Activated naive CD8-positive, alpha-beta T cell (primary cell): Measurements from ENCODE around the gene RAB11B.
"Not testable (repeated sequence)": the region's sequence is repeated elsewhere in the genome, so short reads cannot be mapped to it uniquely, and the experiment has no call there.

Experiments used
- H3K27ac Mint-ChIP-seq: one replicate; pipeline ENCODE4 v1.8.0; 2021; ENCODE audit warnings: mixed read lengths
- H3K27me3 Mint-ChIP-seq: one replicate; pipeline ENCODE4 v1.8.0; 2021; ENCODE audit warnings: mixed read lengths
- H3K36me3 Mint-ChIP-seq: one replicate; pipeline ENCODE4 v1.8.0; 2021; ENCODE audit warnings: mixed read lengths
- H3K4me1 Mint-ChIP-seq: one replicate; pipeline ENCODE4 v1.8.0; 2021; ENCODE audit warnings: low read depth, mixed read lengths
- H3K4me3 Mint-ChIP-seq: one replicate; pipeline ENCODE4 v1.8.0; 2021; ENCODE audit warnings: mild to moderate bottlenecking, mixed read lengths
- H3K9me3 Mint-ChIP-seq: one replicate; pipeline ENCODE4 v1.8.0; 2021; ENCODE audit warnings: low read depth, mixed read lengths

The RAB11B gene

DNA sequence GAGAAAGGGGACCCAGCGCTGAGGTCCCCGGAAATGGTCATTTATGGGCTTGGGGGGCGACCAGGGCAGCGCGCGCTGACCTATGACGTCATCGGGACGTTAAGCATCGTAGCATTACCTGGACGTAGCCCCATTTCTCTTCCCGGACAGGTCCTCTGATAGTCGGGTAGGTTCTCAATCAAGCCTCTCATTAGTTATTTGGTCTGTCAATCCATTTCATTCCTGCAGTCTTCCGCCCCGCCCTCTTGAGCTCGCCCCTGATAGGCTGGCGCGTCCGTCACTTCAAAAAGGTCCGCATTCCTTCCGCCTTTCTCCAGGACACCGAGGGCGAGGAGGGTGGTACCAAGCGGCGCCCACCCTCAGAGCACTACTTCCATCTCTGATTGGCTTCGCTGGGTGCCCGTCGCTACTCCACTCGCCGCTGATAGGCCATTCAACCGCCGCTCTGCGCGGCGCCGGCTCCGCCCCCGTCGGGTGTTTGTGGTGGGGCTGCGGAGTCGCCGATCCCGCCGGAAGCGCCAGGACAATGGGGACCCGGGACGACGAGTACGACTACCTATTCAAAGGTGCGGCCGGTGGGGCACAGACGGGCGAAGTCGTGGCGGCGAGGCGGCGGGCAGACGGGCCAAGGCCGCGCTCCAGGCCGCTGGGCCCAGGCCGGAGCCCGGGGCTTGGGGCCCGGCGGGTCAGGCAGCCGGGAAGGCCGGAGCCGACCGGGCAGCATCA is at the start of gene RAB11B:
Gene RAB11B (plus strand): TSS at position 470 of the 726 bp plus-strand sequence. CDS start 57 bp downstream, at position 527.
- no peaks in the 10 kb centered on the region for H3K9me3 Mint-ChIP-seq
- H3K36me3 Mint-ChIP-seq = peaks cover 4% of the 10 kb centered on the region
- H3K27ac Mint-ChIP-seq = peak within 1 kb of the TSS; percentile 92
- H3K27me3 Mint-ChIP-seq = no peaks in the 10 kb centered on the region
- H3K4me3 Mint-ChIP-seq = peak within 1 kb of the TSS; percentile 92
- H3K4me1 Mint-ChIP-seq = peaks cover 25% of the 10 kb centered on the region

DNA sequence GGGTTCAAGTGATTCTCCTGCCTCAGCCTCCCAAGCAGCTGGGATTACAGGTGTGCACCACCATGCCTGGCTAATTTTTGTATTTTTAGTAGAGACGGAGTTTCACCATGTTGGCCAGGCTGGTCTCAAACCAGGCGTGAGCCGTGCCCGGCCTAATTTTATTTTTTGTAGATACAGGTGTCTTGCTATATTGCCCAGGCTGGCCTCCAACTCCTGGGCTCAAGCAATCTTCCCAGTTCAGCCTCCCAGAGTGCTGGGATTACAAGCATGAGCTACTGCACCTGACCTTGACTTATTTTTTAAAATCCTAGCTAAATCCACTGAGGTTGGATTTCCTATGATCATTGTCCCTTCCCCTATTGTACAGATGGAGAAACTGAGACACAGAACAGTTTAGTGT is 48.7 kb upstream of the RAB11B start:
- not testable (repeated sequence) for H3K36me3 Mint-ChIP-seq, H3K9me3 Mint-ChIP-seq, H3K27ac Mint-ChIP-seq
- Mint-ChIP-seq H3K4me1 (peaks cover 11% of the 10 kb centered on the region), H3K4me3 (peak overlapping the region; percentile 51), H3K27me3 (peaks cover 13% of the 10 kb centered on the region)

DNA sequence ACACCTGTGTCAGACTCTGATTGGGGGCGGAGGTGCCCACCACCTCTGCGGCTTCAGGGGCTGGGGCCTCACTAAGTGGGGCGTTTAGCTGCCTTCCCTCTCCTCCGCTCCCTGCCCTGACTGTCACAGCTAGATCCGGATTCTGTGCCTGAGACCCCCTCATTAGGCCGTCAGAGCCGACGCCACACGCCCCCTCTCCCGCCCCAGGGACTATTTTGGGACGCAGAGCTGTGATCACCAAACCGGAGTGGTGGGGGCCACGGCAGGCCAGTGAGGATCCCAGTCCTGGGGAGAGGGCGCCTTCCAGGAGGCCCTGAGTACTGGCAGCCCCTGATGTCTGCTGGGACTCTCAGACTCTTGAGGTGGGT is 47.9 kb upstream of the RAB11B start:
- Mint-ChIP-seq H3K36me3 (peaks cover 3% of the 10 kb centered on the region), H3K4me3 (peak overlapping the region; percentile 51), H3K4me1 (peaks cover 11% of the 10 kb centered on the region), H3K9me3 (no peaks in the 10 kb centered on the region), H3K27ac (no peak overlapping the region), H3K27me3 (peaks cover 10% of the 10 kb centered on the region)

DNA sequence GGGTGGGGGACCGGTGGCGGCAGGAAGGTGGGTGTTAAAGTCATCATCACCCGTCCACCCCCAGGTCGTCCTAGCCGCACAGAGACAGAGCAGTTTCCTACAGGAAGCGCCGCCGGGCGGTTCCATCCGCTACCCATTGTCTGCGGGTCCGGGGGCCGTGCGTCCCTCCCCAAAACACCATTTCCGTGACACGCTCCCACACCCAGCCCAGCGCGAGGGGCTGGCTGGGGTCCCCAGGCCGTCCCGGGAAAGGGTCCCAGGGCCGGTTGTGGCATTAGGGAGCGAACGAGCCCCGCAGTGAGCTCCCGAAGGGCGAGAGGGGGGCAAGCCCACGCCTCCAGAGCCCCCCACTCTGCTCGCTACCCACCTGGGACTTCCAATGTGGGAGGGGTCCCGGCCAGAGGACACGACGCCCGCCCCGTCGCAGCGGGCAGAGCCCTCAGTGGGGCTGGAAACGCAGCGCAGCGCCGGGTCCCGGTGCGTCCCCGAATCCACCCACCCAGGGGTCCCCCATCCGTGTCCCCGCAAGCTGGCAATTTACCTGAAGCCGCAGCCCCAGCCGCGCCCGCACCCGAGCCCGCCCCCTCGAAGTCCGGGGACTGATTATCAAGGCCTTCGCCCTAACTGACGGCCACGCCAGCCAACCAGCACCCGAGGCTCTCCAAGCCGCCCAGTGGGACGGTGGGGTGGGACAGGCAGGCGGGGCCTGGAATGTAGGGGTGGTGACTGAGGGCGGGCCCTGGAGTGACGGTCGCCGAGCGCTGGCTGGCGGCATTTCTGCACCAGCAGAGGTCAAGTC is 47.3 kb upstream of the RAB11B start, which contains the start of gene KANK3:
Gene KANK3 (minus strand): TSS at position 579 of the 799 bp plus-strand sequence. CDS start 5,434 bp downstream, outside the sequence.
- Mint-ChIP-seq H3K4me1 (peaks cover 11% of the 10 kb centered on the region), H3K9me3 (no peaks in the 10 kb centered on the region), H3K27me3 (peaks cover 8% of the 10 kb centered on the region), H3K36me3 (peaks cover 3% of the 10 kb centered on the region), H3K4me3 (peak within 1 kb of the TSS; percentile 77), H3K27ac (no peak within 1 kb of the TSS)

DNA sequence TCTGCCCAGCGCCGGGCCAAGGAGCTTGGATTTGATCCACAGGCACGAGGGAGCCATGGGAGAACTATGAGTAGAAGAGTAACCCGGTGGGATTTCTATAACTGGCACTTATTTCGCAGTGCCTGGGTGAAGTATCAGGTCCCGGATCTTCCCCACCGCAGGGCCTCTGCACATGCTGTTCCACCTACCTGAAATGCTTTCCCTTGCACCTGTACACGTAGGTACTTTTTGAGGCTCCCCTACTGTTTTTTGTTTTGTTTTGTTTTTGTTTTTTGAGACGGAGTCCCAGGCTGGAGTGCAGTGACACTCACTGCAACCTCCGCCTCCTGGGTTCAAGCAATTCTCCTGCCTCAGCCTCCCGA is 46.7 kb upstream of the RAB11B start:
- Mint-ChIP-seq H3K9me3 (no peaks in the 10 kb centered on the region), H3K36me3 (peaks cover 3% of the 10 kb centered on the region), H3K27ac (no peak overlapping the region), H3K4me1 (peaks cover 11% of the 10 kb centered on the region), H3K27me3 (peaks cover 5% of the 10 kb centered on the region), H3K4me3 (peak overlapping the region; percentile 77)

DNA sequence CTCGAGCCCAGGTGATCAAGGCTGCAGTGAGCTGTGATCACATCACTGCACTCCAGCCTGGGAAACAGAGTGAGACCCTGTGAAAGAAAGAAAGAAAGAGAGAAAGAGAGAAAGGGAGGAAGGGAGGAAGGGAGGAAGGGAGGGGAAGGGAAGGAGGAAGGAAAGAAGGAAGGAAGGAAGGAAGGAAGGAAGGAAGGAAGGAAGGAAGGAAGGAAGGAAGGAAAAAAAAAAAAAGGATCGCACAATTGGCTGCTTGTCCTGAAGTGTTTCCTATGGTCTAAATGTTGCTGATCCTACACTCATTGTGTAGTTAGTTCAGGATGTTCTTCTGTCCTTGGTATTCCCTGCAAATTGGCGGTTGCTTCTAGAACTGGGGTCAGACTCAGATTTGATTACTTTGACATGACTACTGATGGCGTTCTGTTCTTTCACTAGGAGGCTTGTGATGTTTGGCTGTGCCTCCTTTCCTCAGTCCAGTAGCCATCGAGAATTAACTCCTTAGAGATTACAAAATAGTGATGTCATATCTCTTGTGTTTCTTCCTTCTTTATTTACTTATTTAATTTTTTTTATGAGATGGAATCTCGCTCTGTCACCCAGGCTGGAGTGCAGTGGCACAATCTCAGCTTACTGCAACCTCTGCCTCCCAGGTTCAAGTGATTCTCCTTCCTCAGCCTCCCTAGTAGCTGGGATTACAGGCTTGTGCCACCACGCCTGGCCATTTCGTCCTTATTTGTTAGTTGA is 40.4 kb upstream of the RAB11B start:
- not testable (repeated sequence) for H3K9me3 Mint-ChIP-seq, H3K27me3 Mint-ChIP-seq, H3K36me3 Mint-ChIP-seq, H3K27ac Mint-ChIP-seq, H3K4me3 Mint-ChIP-seq, H3K4me1 Mint-ChIP-seq

DNA sequence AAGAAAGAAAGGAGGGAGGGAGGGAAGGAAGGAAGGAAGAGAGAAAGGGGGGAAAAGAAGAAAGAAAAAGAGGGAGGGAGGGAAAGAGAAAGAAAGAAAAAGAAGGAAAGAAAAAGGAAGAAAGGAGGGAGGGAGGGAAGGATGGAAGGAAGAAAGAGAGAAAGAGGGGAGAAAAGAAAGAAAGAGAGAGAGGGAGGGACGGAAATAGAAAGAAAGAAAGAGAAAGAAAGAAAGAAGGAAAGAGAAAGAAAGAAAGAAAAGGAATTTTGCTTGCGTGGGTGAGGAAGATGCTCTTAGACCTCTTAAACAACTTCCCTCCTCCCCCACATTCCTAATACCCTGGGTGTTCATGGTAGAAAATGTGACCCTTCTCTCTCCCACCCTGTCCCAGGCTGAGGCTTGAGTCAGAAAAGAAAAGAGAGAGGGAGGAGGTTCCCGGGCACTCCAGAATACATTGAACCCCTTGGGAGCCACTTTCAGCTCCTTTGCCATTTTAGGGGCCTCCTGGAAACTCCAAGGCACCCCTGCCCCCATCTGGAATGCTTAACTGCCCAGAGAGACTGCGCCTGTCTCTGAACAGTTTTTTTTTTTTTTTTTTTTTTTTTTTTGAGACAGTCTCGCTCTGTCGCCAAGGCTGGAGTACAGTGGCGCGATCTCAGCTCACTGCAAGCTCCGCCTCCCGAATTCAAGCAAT is 37.9 kb upstream of the RAB11B start:
- Mint-ChIP-seq H3K36me3 (no peaks in the 10 kb centered on the region), H3K9me3 (peaks cover 3% of the 10 kb centered on the region)

DNA sequence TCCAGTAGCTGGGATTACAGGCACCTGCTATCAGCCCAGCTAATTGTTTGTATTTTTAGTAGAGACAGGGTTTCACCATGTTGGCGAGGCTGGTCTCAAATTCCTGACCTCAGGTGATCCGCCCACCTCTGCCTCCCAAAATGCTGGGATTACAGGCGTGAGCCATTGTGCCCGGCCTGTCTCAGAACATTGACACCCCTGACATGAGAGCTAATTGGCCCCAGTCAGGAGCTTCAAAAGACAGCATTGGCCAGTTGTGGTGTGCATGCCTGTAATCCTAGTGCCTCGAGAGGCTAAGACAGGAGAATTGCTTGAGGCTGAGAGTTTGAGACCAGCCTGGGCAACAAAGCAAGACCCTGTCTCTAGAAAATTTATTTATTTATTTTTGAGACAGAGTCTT is 37.3 kb upstream of the RAB11B start:
- H3K27me3 Mint-ChIP-seq, H3K27ac Mint-ChIP-seq: not testable (repeated sequence)

More for the DNA sequence above, 37.9 kb upstream of the RAB11B start:
- Mint-ChIP-seq H3K27me3 (peaks cover 9% of the 10 kb centered on the region), H3K4me1 (peaks cover 2% of the 10 kb centered on the region), H3K4me3 (no peak overlapping the region), H3K27ac (no peak overlapping the region)

DNA sequence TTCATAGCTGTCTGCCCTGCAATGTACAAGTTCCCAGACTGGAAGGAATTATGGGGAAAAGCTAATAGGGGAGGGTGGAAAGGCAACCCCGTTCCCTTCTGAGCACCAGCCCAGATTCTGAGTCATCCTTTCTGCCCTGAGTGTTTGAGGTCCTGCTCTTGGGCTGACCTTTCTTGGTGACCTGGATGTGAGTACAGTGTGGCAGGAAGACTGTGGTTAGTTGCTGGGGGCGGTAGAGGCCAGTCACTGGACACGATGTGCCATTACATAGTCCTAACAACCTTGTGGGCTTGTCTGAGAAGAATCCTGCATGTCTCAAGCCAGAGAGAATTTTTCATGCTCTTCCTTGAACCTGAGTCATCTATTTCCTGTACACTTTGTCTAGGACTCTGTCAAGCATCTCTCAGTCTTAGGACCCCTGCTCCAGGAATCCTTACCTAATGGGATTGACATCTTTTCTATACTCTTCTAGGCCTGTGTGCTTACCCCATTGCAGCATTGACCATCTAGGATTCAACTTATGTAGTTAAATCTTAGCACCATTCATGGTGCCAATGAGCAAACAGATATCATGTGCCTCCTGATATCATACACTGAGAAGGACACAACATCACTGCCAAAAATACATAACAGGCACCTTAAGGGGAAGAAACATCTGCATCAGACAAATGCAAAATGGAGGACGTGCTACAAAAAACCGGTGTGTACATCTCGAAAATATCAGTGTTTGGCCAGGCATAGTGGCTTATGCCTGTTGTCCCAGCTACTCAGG is 34.3 kb upstream of the RAB11B start:
- H3K36me3 Mint-ChIP-seq = no peaks in the 10 kb centered on the region
- peaks cover 6% of the 10 kb centered on the region for H3K27me3 Mint-ChIP-seq
- peaks cover 3% of the 10 kb centered on the region for H3K9me3 Mint-ChIP-seq
- no peak overlapping the region for H3K27ac Mint-ChIP-seq
- no peak overlapping the region for H3K4me3 Mint-ChIP-seq
- H3K4me1 Mint-ChIP-seq = peaks cover 2% of the 10 kb centered on the region

More for the DNA sequence above, 37.3 kb upstream of the RAB11B start:
- H3K9me3 Mint-ChIP-seq, H3K4me1 Mint-ChIP-seq, H3K4me3 Mint-ChIP-seq, H3K36me3 Mint-ChIP-seq: not testable (repeated sequence)

DNA sequence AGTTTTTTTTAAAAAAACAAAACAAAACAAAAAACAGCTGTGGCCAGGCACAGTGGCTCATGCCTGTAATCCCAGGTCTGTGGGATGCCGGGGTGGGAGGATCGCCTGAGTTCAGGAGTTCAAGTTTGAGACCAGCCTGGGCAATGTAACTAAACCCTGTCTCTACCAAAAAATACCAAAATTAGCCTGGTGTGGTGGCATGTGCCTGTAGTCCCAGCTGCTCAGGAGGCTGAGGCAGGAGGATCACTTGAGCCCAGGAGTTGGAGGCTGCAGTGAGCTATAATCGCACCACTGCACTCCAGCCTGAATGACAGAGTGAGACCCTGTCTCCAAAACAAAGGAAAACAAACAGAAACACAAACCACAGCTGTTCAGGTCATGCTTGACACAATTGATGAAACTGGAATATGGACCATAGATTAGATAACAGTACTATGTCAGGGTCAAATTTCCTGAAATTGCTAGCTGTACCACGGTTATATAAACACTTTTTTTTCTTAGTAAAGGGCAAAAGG is 33.1 kb upstream of the RAB11B start:
- H3K4me1 Mint-ChIP-seq = peaks cover 4% of the 10 kb centered on the region
- no peak overlapping the region for H3K4me3 Mint-ChIP-seq
- H3K36me3 Mint-ChIP-seq = no peaks in the 10 kb centered on the region
- no peak overlapping the region for H3K27ac Mint-ChIP-seq
- peaks cover 3% of the 10 kb centered on the region for H3K9me3 Mint-ChIP-seq
- peaks cover 7% of the 10 kb centered on the region for H3K27me3 Mint-ChIP-seq

DNA sequence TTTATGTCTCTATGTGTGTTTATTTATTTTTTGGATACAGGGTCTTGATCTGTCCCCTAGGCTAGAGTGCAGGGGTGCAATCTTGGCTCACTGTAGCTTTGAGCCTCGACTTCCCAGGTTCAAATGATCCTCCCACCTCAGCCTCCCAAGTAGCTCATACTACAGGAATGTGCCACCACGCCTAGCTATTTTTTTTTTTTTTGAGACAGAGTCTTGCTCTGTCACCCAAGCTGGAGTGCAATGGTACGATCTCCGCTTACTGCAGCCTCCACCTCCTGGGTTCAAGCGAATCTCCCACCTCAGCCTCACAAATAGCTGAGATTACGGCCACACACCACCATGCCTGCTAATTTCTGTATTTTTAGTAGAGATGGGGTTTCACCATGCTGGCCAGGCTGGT is 31.2 kb upstream of the RAB11B start:
- H3K9me3 Mint-ChIP-seq = peaks cover 3% of the 10 kb centered on the region
- peaks cover 10% of the 10 kb centered on the region for H3K4me1 Mint-ChIP-seq
- no peak overlapping the region for H3K27ac Mint-ChIP-seq
- H3K27me3 Mint-ChIP-seq = peaks cover 11% of the 10 kb centered on the region
- H3K36me3 Mint-ChIP-seq = no peaks in the 10 kb centered on the region
- no peak overlapping the region for H3K4me3 Mint-ChIP-seq

DNA sequence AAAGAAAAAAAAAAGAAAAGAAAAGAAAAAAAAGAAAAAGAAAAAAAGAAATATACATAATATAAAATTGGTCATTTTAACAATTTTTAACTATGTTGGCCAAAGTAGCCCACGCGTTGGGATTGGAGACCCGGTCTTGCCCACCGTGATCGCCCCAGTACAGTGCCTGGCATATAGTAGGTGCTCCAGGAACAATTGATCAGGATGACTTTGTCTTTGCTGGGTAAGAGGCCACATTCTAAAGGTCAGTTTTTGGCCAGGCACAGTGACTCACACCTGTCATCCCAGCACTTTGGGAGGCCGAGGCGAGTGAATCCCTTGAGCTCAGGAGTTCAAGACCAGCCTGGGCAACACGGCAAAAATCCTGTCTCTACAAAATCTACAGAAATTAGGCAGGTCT is 30.0 kb upstream of the RAB11B start:
- Mint-ChIP-seq H3K36me3 (no peaks in the 10 kb centered on the region), H3K9me3 (peaks cover 3% of the 10 kb centered on the region), H3K27ac (no peak overlapping the region), H3K4me1 (peaks cover 10% of the 10 kb centered on the region), H3K4me3 (no peak overlapping the region), H3K27me3 (peaks cover 11% of the 10 kb centered on the region)

DNA sequence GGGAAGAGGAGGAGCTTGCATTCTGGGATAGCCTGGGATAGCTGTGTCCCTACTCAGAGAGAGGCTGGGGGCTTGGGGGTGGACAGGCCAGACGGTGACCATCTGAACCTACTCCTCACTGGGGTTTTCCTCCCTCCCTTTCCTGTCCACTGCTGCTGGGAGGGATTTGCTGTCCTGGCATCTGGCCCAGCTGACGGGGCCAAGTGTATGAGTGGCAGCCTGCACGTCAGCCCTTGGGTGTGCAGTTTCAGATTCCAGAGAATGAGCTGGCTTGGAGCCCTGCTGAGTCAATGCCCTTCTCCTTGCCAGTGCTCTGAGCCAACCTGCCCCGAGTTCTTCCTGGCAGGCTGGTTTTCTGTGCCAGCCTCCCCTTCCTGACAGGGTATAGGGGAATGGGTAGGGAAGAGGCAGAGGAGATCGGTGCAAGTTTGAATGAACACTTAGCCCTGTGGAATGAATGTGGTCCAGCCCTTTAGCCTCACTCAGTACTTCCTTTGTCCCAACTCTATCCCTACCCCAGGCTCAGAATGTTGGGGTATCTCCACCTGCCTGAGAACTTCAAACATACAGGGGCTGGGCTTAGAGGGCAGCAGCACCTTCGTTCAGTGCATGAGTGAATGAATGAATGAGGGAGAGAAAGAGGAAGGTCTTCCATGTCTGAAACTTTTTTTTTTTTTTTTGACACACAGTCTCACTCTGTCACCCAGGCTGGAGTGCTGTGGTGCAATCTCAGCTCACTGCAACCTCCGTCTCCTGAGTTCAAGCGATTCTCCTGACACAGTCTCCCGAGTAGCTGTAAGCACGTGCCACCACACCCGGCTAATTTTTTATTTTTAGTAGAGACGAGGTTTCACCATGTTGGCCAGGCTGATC is 28.0 kb upstream of the RAB11B start:
- H3K36me3 Mint-ChIP-seq = no peaks in the 10 kb centered on the region
- H3K4me1 Mint-ChIP-seq = peaks cover 10% of the 10 kb centered on the region
- H3K27ac Mint-ChIP-seq = no peak overlapping the region
- peaks cover 14% of the 10 kb centered on the region for H3K27me3 Mint-ChIP-seq
- H3K4me3 Mint-ChIP-seq = peak overlapping the region; percentile 51
- no peaks in the 10 kb centered on the region for H3K9me3 Mint-ChIP-seq
